Ramos (cell line): ENCODE results near the gene RRP8.

Experiments used
- in situ Hi-C: fragments of 300-500 bp; cut with MboI; formaldehyde crosslinking; loops from one replicate; pipeline ENCODE4 v1.14.3; 2022; ENCODE audit warnings: low sequenced_read_pairs; ENCODE audit not compliant: unreplicated experiment

Gene RRP8

GRCh38 chr11:6604790-6605189, 1.4 kb upstream of the RRP8 start:
- in situ Hi-C loops: no loop called here

- in situ Hi-C loops: no loop called here
Observed at GRCh38 chr11:6604081-6604626, 738 bp upstream of the RRP8 start.

GRCh38 chr11:6602096-6602940, 1.1 kb downstream of the RRP8 start:
- in situ Hi-C loops: no loop called here

- in situ Hi-C loops: no loop called here
Observed at GRCh38 chr11:6601041-6601461, 2.4 kb downstream of the RRP8 start.

GRCh38 chr11:6599881-6600390, 3.5 kb downstream of the RRP8 start:
- in situ Hi-C loops: no loop called here

- in situ Hi-C loops: no loop called here
Observed at GRCh38 chr11:6599449-6599848, 4.0 kb downstream of the RRP8 start.

- in situ Hi-C loops: no loop called here
Observed at GRCh38 chr11:6598555-6598954, 4.9 kb downstream of the RRP8 start.

GRCh38 chr11:6596239-6596877, 7.1 kb downstream of the RRP8 start:
- in situ Hi-C loops: no loop called here

- in situ Hi-C loops: no loop called here
Observed at GRCh38 chr11:6594142-6594768, 9.2 kb downstream of the RRP8 start.

- in situ Hi-C loops: no loop called here
Observed at GRCh38 chr11:6588018-6588417, 15.4 kb downstream of the RRP8 start.

GRCh38 chr11:6587360-6587953, 16.0 kb downstream of the RRP8 start:
- in situ Hi-C loops: no loop called here

- in situ Hi-C loops: no loop called here
Observed at GRCh38 chr11:6586434-6587359, 16.7 kb downstream of the RRP8 start.

GRCh38 chr11:6584528-6584927, 18.9 kb downstream of the RRP8 start:
- in situ Hi-C loops: no loop called here

- in situ Hi-C loops: no loop called here
Observed at GRCh38 chr11:6583584-6583983, 19.8 kb downstream of the RRP8 start.

GRCh38 chr11:6579681-6580080, 23.7 kb downstream of the RRP8 start:
- in situ Hi-C loops: no loop called here

- in situ Hi-C loops: no loop called here
Observed at GRCh38 chr11:6578134-6578533, 25.3 kb downstream of the RRP8 start.

- in situ Hi-C loops: no loop called here
Observed at GRCh38 chr11:6576471-6577373, 26.7 kb downstream of the RRP8 start.
